EL (cell line): ENCODE measurements around the gene MAMDC2.

ENCODE experiments used
- DNase-seq: peaks from one replicate; pipeline ENCODE4 v3.0.0-alpha.2; 2016

Gene MAMDC2

DNA sequence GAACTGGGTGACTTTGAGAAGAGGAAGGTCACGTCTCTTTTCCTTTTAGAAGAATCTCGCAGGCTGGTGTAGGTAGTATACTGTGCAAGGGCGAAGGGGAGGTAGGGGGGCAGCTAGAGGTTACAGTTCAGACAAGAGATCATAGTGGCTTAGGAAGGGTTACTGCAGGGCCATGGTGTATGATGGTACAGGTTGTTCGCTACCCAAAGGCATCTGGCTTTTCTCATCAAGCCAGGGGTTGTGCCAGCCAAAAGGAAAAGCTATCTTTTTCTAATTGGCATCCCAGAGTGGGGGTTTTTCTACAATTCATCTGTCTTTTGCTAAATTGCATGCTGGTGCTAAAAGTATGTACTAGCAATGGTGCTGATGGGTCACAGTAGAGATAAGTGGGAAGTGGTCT lies 22.8 kb downstream of the MAMDC2 start:
- DNase-seq: no peak

GRCh38 chr9:70066874-70067273 lies 23.2 kb downstream of the MAMDC2 start:
- DNase-seq: no peak

- DNase-seq: no peak
Measured at GRCh38 chr9:70069704-70070103, 26.1 kb downstream of the MAMDC2 start.

- peak; percentile 18 for DNase-seq
Measured at GRCh38 chr9:70073193-70073592, 29.5 kb downstream of the MAMDC2 start.

DNA sequence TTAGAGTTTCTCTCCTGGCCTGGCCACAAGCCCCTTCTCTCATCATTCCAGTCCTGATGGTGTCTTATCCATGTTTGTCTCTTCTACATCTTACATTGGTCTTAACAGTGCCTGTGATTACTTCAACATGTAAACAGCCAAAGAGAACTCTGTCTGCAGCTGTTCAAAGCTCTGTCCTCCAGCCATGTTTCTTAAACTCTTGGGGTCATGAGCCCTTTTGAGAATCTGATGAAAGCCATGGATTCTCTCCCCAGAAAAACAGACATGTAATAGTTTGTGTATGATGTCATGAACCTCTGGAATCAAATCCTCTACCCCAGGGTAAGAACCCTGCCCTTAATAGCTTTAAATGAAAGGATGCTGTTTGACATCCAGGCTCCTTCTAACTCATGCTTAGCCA lies 30.1 kb downstream of the MAMDC2 start:
- peak; percentile 17 for DNase-seq

GRCh38 chr9:70076678-70077077 lies 33.0 kb downstream of the MAMDC2 start:
- no peak for DNase-seq

DNA sequence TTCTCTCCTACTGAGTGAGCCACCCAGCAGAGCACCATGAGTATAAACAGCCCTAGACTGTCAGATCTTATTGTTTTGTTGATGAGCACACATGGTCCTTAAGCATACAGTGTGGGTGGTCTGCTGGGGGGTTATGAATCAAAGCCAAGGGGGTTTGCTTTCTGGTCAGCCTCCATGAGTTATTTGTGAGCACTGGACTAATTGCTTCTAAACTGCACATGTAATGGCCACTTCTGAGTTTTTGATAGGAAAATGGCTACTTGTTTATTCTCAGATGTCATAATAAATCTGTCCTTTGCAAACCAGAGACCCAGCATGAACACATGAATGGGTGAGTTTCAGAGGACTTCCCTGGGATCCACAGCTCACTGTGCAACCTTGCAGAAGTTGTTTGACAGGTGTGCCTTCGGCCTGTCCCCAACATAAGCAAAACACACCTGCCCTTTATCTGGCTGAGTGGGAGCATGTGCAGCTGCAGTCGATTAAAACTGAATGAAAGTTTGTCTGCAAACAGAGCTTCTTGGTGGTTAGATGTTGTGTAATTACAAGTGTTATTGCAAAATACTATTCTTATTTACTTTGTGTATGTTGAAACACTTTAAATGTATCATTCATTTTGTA lies 35.9 kb downstream of the MAMDC2 start:
- no peak for DNase-seq

GRCh38 chr9:70080481-70081119 lies 37.0 kb downstream of the MAMDC2 start:
- peak; percentile 13 for DNase-seq

DNA sequence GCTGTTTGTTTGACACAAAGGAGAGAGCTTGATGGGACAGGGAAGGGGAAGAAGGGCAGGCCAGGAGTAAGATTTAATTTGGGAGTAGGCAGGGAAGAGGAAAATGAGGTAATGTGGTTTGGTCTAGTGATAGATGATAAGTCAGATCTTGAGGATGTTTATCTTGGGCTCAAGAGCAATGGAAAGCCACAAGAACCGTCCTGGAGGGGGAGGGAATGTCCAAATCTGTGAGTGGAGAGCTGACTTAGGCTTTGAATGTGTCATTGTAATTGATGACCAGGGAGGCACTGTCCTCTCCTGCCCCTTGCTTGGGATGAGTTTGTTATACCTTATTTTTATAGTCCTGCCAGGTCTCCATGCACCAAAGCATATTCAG lies 37.5 kb downstream of the MAMDC2 start:
- peak; percentile 72 for DNase-seq

DNA sequence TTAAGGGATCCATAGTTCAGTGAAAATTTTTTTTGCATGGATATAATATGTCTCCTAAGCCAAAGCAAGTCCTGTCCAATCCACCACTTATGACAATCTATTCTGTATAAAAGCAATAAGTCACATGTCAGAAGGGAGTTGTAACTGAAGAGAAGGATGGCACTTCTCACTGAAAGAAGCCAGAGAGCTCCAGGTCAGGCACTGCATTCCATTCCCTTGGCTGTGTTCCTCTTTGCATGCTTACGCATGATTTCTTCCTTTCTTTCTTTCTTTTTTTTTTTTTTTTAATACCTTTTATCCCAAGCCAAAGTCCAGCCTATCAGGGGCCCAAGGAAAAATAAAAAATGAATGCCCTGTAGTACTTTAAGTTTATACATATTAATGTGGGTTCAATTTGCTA lies 39.8 kb downstream of the MAMDC2 start:
- DNase-seq: peak; percentile 8

GRCh38 chr9:70085241-70085640 lies 41.6 kb downstream of the MAMDC2 start:
- DNase-seq: peak; percentile 29

GRCh38 chr9:70091103-70091502 lies 47.5 kb downstream of the MAMDC2 start:
- DNase-seq: no peak

DNA sequence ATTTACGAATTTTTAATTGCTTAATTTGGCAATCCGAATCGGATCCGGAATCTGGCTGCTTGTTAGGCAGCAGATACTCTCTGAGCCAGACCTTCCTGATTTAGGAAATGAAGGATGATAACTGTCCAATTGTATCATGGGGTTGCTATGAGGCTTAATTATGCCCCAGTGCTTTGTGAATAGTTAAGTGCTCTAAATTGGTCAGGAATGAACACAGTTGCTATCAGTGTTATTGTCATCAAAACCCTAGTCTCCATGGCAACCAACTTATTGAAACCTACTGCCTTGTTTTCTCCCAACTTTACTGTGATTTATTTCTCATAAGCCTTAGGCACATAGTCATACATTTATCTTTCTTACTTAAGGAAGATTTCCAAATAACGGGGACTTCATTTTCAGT lies 47.9 kb downstream of the MAMDC2 start:
- DNase-seq: no peak

DNA sequence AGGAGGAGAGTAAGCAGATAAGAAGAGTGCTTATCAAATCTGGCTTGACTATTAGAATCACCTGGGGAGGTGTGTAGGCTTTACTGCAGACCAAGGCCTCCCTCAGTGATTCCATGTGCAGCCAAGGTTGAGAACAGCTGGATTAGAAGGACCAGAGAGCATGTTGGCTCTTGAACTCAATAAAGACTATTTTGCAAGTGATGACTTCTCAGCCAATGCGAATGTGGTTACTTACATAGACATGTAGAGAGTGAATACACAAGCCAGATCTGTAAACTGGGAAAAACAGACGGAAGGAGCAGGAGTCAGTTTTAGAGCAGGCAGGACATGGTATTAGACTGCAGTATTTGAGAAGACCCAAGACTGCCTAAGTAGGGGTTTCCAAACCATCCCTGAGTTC lies 48.5 kb downstream of the MAMDC2 start:
- no peak for DNase-seq

DNA sequence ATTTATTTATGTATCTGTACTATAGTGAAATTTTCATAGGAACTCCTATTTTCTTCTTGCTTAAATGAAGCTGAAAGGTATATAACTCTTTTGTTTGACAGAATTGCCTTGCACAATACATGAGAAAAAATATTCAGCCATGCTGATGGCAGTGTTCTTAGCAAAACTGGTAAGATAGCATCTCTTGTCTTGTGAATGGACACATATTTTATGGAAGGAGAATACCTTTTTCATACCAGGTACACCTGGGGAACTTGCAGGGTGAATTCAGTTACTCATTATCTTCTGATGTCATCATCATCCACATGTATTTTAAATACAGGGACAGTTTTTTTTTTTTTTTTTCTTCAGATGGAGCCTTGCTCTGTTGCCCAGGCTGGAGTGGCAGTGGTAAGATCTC lies 49.4 kb downstream of the MAMDC2 start:
- DNase-seq: no peak

GRCh38 chr9:70093944-70094343 lies 50.3 kb downstream of the MAMDC2 start:
- no peak for DNase-seq

DNA sequence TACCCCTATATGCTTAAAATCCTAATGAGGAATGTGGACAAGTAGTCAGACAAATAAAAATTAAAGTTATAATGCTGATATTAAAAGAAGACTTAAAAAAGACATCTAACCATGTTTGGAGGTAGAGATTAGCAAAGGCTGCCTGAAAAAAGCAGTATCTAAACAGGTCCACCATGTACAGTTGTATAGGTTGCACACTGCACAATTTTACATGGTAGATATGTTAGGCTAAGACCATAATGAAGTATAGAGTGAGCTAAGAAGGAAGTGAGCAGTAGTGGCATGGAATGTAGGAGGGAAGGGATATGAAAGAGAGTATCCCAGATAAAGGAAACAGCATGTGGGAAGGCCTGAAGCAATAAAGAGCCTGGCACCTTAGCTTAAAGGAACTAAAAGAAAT lies 51.1 kb downstream of the MAMDC2 start:
- no peak for DNase-seq

- no peak for DNase-seq
Measured at GRCh38 chr9:70097187-70097586, 53.5 kb downstream of the MAMDC2 start.

DNA sequence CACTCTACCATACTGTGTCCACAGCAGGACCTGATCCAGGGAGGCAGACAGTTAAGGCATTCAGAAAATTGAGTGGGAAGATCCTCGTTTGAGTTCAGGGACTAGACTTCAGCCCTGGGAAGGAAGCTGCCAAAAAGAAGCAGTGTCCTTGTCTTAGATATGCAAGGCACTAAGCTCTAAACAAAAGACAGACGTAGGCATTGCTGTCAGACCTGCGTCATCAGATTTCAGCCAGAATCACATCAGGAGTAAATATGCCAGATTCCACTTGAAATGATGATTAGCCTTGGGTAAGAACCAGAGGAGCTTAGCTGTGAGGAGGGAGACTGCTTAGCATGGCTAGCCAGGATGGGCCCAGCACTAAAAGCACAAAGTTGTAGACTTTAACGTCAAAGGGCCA lies 56.7 kb downstream of the MAMDC2 start:
- DNase-seq: no peak

- peak; percentile 46 for DNase-seq
Measured at GRCh38 chr9:70101265-70101664, 57.6 kb downstream of the MAMDC2 start.

- no peak for DNase-seq
Measured at GRCh38 chr9:70105147-70105546, 61.5 kb downstream of the MAMDC2 start.

- DNase-seq: no peak
Measured at GRCh38 chr9:70106571-70106970, 62.9 kb downstream of the MAMDC2 start.

DNA sequence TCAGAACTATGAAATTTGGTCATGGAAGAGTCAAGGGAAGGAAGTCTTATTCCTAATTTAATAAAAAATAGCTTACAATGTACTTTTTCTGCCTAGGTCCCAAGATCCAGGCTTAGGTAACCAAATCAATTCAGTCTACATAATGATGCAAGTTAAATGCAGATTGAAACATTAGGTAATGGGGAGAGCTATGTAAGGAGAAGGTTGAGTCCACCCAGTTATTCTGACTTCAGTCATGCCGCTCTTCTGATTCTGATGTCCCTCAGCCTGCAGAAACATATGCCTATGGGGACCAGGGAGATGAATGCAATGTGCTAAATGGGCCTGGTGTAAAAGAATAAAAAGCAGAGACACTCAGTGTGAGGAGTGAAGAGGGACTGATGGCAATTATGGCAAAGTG lies 63.9 kb downstream of the MAMDC2 start:
- DNase-seq: no peak

- no peak for DNase-seq
Measured at GRCh38 chr9:70108181-70108580, 64.5 kb downstream of the MAMDC2 start.
